HepG2 (cell line): ENCODE data around the gene NOVA2. TPM values are rescaled to one million over a fixed set of nuclear protein-coding genes. Genes with fewer than 3 reads are reported as not detected.
A peak's percentile ranks its signal among the peaks of the same experiment; 100 is the strongest.

Experiments
- ARID4A ChIP-seq: sonication (generic); formaldehyde crosslinking; IDR thresholded peaks from 2 replicates; pipeline ENCODE4 v1.5.0; 2020; ENCODE audit warnings: mild to moderate bottlenecking, missing genetic modification reagents, borderline replicate concordance
- CC2D1A ChIP-seq: sonication (generic); formaldehyde crosslinking; IDR thresholded peaks from 2 replicates; pipeline ENCODE4 v1.8.1; 2023; ENCODE audit warnings: mild to moderate bottlenecking, missing genetic modification reagents
- HMG20A ChIP-seq: IDR thresholded peaks from 2 replicates; pipeline ENCODE4 v1.6.1; 2016; ENCODE audit warnings: borderline replicate concordance
- HOMEZ ChIP-seq: IDR thresholded peaks from 2 replicates; pipeline ENCODE4 v1.6.1; 2016; ENCODE audit warnings: low read depth
- IRF1 ChIP-seq: sonication (generic); formaldehyde crosslinking; IDR thresholded peaks from 2 replicates; pipeline ENCODE4 v1.4.0; 2020; ENCODE audit warnings: low read depth, mild to moderate bottlenecking, missing genetic modification reagents
- KDM5A ChIP-seq: fragments of 200-600 bp; sonication (generic); IDR thresholded peaks from 2 replicates; pipeline ENCODE4 v1.7.0; 2018; ENCODE audit warnings: antibody characterized with exemption, mild to moderate bottlenecking, low read length, borderline replicate concordance
- MTA1 ChIP-seq: sonication (generic); formaldehyde crosslinking; IDR thresholded peaks from 2 replicates; pipeline ENCODE4 v1.4.0; 2020; ENCODE audit warnings: missing genetic modification reagents, mild to moderate bottlenecking, borderline replicate concordance
- NCOR1 ChIP-seq: fragments of 200-600 bp; sonication (generic); IDR thresholded peaks from 2 replicates; pipeline ENCODE4 v1.7.0; 2017; ENCODE audit warnings: antibody characterized with exemption, low read length, borderline replicate concordance
- PBX2 ChIP-seq: IDR thresholded peaks from 2 replicates; pipeline ENCODE4 v1.6.1; 2016; ENCODE audit warnings: control low read depth
- SMAD1 ChIP-seq: sonication (generic); formaldehyde crosslinking; IDR thresholded peaks from 2 replicates; pipeline ENCODE4 v1.4.0; 2020; ENCODE audit warnings: missing genetic modification reagents, low read depth, mild to moderate bottlenecking, borderline replicate concordance
- SP140L ChIP-seq: sonication (generic); formaldehyde crosslinking; IDR thresholded peaks from 2 replicates; pipeline ENCODE4 v1.4.0; 2020; ENCODE audit warnings: missing genetic modification reagents, borderline replicate concordance
- SRSF4 ChIP-seq: fragments of 200-400 bp; formaldehyde crosslinking; IDR thresholded peaks from one replicate; pipeline ENCODE4 v1.6.1; 2018; ENCODE audit warnings: mild to moderate bottlenecking, low read depth, low read length, moderate library complexity; ENCODE audit not compliant: poor library complexity, severe bottlenecking
- SUZ12 ChIP-seq: fragments of 150-350 bp; IDR thresholded peaks from 2 replicates; pipeline ENCODE4 v1.6.1; 2014; ENCODE audit warnings: low read depth, low read length
- YY1 ChIP-seq: IDR thresholded peaks from 2 replicates; pipeline ENCODE4 v1.6.1; 2011; ENCODE audit warnings: low read length, low read depth, moderate library complexity, mild to moderate bottlenecking; ENCODE audit not compliant: insufficient read depth, insufficient replicate concordance
- ZNF138 ChIP-seq: sonication (generic); formaldehyde crosslinking; IDR thresholded peaks from 2 replicates; pipeline ENCODE4 v1.5.0; 2020; ENCODE audit warnings: mild to moderate bottlenecking, low read depth, missing genetic modification reagents
- ZNF282 ChIP-seq: fragments of 450-650 bp; IDR thresholded peaks from 2 replicates; pipeline ENCODE4 v1.6.1; 2018; ENCODE audit not compliant: partially characterized antibody
- ZNF296 ChIP-seq: sonication (generic); formaldehyde crosslinking; conservative IDR thresholded peaks from 2 replicates; pipeline ENCODE4 v1.5.0; 2020; ENCODE audit warnings: mild to moderate bottlenecking, missing genetic modification reagents
- ZNF780A ChIP-seq: sonication (generic); formaldehyde crosslinking; IDR thresholded peaks from 2 replicates; pipeline ENCODE4 v1.8.0; 2022; ENCODE audit warnings: mild to moderate bottlenecking, missing genetic modification reagents, moderate library complexity
- polyA plus RNA-seq, 8 experiments: library from polyadenylated mRNA; depleted of rRNA in 3 of 8; stranded (reverse) in 7 of 8; unstranded in 1 of 8; fragments of >200 nt; fragmentation: Illumina TruSeq in 4 of 8; extraction: Trizol in 4 of 8; gene quantifications; 2 replicates each; pipeline versions ENCODE4 v1.2.1 to v1.2.3, GENCODE V29; 2011 to 2016; ENCODE audit warnings: low read depth in 4 of 8, missing spikeins in 1 of 8, mixed read lengths in 1 of 8; ENCODE audit not compliant: insufficient read depth in 1 of 8
- total RNA-seq, 5 experiments: library from RNA; depleted of rRNA; stranded (reverse); fragments of >200 nt; fragmentation: Illumina TruSeq; extraction: Trizol; gene quantifications; 2 replicates each; pipeline ENCODE4 v1.2.3, GENCODE V29; 2016; ENCODE audit warnings: low read depth in 1 of 5

NOVA2 gene
- total and polyA plus RNA-seq, 2 of the 13 experiments (the other 11 are each of a cell fraction or from before 2014, with no cell fraction given) = not detected

GRCh38 chr19:45886427-45887199 is 87.1 kb downstream of the NOVA2 start (continued):
- 0 out of 2 replicates have a peak, but pooled peaks have one; percentile 31 for TF ChIP-seq SMAD1 (CRISPR knock-in tag)
- no peak for TF ChIP-seq ZNF296 (CRISPR knock-in tag)
- no peak for TF ChIP-seq HOMEZ (CRISPR knock-in tag)
- TF ChIP-seq ZNF282 = no peak
- no peak; the same call in 1 of the 2 replicates for TF ChIP-seq SP140L (CRISPR knock-in tag)
- peak; percentile 93 for TF ChIP-seq KDM5A
- no peak; the same call in 1 of the 2 replicates for TF ChIP-seq MTA1
- TF ChIP-seq ZNF138 (CRISPR knock-in tag) = no peak
- no peak for TF ChIP-seq IRF1
- TF ChIP-seq YY1 = peak; percentile 66
- TF ChIP-seq ARID4A (CRISPR knock-in tag) = peak; percentile 47; the same call in 1 of the 2 replicates
- TF ChIP-seq SRSF4 = no peak
- TF ChIP-seq HMG20A (CRISPR knock-in tag) = no peak
- TF ChIP-seq CC2D1A (CRISPR knock-in tag) = no peak
- TF ChIP-seq PBX2 (CRISPR knock-in tag) = no peak
- peak; percentile 63 for TF ChIP-seq SUZ12
- no peak for TF ChIP-seq ZNF780A (CRISPR knock-in tag)
- TF ChIP-seq NCOR1 = no peak
